K562 treated with DMSO at 1 percent for 48 hours (cell line): ENCODE results near the gene C2CD4C. TPM values are rescaled to one million over a fixed set of nuclear protein-coding genes. Genes with fewer than 3 reads are reported as not detected.

Experiments
- total RNA-seq: library from RNA; unstranded; fragments of 300-600 nt; gene quantifications from 2 replicates; pipeline ENCODE4 v1.2.3, GENCODE V29; 2022; ENCODE audit warnings: low replicate concordance; ENCODE audit errors: extremely low read depth

Gene C2CD4C
- total RNA-seq: not detected in 2 replicates

GRCh38 chr19:408902-409515 lies at the start of gene C2CD4C:
Gene C2CD4C (minus strand): TSS chr19:409147. CDS start chr19:408361, 786 bp downstream.

Other genes starting within 250 kb of the C2CD4C start
- not detected in 2 replicates for gene PLPP2, start 117.7 kb downstream of the C2CD4C start, total RNA-seq
- not detected in 2 replicates for gene MIER2, start 64.4 kb downstream of the C2CD4C start, total RNA-seq
- gene SHC2, start 51.9 kb upstream of the C2CD4C start, total RNA-seq: not detected in 2 replicates
- gene MADCAM1, start 87.3 kb upstream of the C2CD4C start, total RNA-seq: not detected in 2 replicates
- not detected in 2 replicates for gene TPGS1, start 98.3 kb upstream of the C2CD4C start, total RNA-seq
- gene CDC34, start 122.6 kb upstream of the C2CD4C start, total RNA-seq: not detected in 2 replicates
- not detected in 2 replicates for gene GZMM, start 134.9 kb upstream of the C2CD4C start, total RNA-seq
- gene BSG, start 163.4 kb upstream of the C2CD4C start, total RNA-seq: 1,430 and 1,506 TPM in 2 replicates
- gene HCN2, start 180.7 kb upstream of the C2CD4C start, total RNA-seq: not detected in 2 replicates
- 676 TPM in 1 of 2 replicates, not detected in the other for gene POLRMT, start 224.4 kb upstream of the C2CD4C start, total RNA-seq
- not detected in 2 replicates for gene FGF22, start 230.7 kb upstream of the C2CD4C start, total RNA-seq